HG03432 (cell line): ENCODE results near the gene GTPBP6.
"Not testable (repeated sequence)": the region's sequence is repeated elsewhere in the genome, so short reads cannot be mapped to it uniquely, and the experiment has no call there.

ENCODE experiments used
- ATAC-seq: cut with Tn5 transposase; IDR thresholded peaks from one replicate; pipeline ENCODE4 v1.9.1; 2021; ENCODE audit warnings: mild to moderate bottlenecking, moderate library complexity; ENCODE audit not compliant: unreplicated experiment

GTPBP6 gene

DNA sequence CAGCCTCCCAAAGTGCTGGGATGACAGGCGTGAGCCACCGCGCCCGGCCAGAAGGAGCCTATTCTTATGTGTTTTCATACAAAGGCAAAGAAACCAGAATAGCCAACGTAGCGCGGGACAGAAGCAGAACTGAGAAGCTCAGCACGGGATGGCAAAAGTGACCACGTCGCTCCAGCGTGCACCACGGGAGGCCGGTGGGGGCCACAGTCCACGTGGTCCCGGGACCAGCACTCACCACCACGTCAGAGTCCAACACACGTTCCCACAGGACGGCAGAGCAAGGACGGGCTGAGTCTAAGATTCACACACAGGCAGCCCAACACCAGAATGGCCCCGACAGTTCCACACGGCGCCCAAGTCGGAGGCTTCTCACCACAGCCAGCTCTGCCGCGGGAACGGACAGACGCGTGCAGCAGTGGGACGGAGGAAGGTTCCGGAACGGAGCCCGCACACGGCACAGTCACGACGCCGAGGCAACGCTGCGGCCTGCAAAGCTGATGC lies 18.8 kb upstream of the GTPBP6 start:
- no peak for ATAC-seq

DNA sequence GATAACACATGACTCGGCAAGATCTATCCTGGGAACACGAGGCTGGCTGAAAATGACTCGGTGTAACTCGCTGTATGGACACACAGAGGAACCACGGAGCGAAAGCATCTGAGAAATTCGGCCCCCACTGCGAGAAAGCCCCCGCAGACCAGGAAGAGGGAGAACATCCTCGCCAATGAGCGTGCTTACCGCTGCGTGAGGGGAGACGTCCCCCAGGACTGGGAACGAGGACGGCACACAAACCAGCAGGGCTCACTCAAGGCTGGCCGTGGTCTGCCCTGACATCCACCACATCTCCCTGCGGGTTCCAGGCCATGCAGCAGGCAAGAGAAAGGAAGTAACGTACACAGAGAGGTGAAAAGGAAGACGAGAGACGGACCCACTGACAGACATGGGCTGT lies 17.6 kb upstream of the GTPBP6 start:
- ATAC-seq = no peak

DNA sequence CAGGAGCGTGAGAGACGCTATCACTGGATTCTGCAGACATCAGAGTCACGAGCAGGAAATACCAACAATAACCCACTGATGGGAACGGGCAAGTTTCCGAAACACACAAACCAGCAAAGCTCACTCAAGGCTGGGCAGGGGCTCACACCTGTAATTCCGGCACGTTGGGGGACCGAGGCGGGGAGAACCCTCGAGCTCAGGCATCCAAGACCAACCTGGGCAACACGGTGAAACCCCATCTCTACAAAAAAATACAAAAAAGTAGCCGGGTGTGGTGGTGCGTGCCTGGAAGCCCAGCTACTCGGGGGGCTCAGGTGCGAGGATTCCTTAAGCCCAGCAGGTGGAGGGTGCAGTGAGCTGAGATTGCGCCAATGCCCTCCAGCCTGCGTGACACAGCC lies 17.2 kb upstream of the GTPBP6 start:
- ATAC-seq = no peak

DNA sequence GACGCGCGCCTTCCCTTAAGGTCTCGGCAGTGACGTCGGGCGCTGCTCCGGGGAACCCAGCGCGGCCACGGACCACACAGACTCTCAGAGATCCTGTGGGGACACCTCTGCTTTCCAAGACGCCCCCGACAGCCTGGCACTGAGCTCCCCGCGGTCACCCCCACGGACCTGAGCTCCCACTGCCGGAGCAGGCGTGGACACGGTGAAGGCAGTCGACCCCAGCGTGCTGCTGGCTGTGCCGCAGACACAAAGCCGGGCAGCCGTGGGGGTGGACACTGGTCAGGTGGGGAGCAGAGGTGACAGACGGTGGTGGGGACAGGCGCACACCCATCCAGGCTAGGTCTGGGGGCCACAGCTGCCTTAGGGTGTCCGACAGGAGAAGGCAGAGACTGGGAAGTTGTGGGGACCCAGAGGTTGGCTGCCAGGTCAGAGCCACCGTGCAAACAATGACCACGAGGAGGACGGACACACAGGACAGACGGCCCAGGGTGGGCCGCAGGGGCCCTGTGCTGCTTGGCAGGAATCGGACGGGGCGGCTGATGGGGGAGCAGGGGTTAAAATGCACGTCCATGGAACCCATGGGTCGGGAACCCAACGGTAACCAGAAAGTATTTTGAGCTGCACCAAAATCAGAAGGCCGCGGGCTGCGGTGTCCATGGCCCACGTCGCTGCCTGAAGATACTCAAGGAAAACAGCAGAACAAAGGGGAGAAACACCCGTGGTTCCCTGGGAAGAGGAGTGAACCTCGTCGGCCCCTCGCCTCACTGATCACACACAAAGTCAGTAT lies 16.6 kb upstream of the GTPBP6 start:
- ATAC-seq = no peak

DNA sequence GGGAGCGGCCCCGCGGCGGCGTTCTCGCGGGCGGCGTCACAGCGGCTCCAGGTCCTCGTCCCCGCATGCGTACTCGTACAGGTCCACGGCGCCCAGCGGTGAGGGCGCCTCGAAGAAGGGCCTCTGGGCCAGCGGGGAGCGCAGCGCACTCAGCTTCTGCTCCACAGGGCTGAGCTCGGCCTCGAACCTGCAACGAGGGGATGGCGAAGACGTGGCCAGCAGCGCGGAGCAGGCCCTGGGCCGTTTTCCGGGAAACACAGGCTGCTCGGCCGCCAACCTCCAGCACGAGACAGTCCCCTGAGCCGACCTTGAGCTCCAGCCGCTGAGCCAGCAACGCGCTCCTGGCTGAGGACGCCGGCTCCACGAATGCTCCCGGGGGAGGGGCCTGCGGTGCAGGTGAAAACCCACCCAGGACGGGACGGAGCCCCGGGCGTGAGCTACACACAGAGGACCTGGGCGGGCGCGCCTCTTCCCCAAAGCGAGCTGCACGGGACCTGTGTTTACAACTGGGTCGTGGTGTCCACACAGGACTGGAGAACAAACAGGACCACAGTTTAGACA lies 15.8 kb upstream of the GTPBP6 start:
- ATAC-seq = no peak

DNA sequence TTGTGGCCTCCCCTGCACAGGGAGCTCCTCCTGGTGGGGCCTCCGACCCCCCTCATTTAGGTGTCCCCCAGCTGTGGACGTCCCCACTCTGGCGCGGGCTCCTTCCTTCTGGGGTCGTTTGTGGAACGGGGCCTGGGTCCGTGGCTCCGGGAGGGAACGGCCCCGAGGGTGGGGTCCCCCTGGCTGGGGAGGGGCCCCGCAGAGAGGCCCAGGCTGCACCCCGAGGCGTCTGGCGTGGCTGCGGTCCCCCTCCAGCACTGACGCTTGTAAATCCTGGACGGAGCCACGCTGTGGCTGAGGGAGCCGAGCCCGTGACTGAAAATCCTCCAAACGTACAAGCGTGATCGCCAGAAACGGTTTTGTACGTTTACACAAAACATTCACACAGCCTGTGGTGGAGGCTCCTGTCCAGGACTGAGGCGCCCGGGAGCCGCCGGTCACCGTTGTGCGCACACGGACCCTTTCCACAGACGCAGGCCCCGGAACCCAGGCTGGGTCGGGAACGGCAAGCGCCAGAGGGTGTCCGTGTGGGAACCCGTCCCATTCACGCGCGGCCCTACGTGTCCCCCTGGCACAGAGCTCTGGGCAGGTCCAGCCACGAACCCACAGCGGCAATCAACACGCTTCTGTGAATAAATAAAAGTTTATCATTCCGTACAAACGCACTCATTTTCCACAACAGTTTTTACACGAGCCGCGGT lies 15.2 kb upstream of the GTPBP6 start:
- ATAC-seq = no peak

DNA sequence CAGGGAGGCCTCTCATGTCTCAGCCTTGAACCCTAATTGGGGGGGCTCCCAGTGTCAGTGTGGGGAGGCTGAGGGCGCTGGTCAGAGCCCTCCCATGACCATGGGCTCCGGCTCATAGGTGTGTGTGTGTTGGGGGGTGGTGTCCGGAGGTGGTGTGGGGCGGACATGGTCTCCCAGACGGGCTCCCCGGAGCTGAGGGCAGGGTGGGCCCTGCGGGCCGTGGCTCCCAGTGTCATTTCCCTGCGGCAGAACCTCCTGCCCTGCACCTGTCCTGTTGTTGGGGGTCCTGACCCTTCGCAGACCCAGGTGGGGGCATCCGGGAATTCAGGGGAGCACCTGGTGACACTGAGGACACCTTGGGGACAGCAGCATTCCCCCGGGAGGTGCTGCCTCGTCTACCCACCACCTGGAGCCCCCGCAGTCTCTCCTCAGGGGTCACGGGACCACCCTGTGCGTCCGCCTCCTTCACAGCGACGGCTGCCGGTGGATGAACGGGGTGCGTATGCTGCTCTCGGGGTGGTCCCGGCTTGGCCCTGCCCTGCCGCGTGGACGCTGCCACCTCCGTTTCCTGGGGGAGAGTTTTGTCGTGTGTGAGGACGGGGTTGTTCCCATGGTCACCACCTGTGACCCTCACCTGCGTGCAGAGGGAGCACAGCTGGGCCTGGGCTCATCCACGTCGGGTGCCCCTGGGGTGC lies 14.5 kb upstream of the GTPBP6 start:
- ATAC-seq = no peak

DNA sequence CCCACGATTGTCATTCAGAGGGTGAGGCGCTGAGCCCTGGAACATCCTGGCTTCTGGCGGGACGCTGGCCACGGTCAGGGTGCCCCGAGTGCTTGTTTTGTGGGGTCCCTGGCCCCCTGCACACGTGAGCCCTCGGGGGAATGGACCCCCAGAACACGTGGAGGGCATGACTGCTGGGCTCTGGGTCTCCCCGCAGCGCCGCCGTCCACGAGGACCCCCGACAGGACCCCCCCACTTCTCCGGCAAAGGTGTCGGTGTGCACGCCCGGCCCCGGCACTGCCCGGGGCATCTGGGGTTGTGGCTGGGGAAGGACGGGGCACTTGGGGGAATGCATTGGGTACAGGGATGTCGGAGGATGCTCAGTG lies 13.9 kb upstream of the GTPBP6 start:
- ATAC-seq = no peak

DNA sequence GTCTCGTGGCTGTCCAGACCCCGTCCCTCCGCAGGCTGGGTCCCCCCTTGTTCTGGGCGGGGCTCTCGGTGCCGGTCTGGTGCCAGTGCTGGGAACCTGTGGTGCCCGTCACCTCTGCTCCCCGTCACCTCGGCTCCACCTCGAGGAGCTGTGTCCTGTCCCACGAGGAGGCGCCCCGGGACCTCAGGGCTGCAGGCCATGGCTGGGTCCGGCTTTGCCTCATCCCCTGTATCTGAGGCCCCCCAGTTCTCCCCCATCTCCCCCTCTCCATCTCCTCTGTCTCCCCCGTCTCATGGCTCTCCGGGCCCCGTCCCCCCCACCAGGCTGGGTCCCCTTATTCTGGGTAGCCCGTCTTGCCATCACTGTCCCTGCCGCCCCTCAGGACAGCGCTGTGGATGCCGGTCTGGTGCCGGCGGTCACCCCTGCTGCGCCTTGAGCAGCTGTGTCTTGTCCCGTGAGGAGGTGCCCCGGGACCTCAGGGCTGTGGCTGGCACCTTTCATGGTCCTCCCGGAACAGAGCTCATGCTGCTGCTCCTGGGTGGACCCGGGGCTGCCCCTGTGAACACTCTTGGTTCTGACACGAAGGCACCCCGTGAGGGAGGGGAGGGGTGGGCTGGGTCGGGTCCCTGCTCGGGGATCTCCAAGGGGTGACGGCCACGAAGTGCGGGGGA lies 13.4 kb upstream of the GTPBP6 start:
- ATAC-seq = no peak

DNA sequence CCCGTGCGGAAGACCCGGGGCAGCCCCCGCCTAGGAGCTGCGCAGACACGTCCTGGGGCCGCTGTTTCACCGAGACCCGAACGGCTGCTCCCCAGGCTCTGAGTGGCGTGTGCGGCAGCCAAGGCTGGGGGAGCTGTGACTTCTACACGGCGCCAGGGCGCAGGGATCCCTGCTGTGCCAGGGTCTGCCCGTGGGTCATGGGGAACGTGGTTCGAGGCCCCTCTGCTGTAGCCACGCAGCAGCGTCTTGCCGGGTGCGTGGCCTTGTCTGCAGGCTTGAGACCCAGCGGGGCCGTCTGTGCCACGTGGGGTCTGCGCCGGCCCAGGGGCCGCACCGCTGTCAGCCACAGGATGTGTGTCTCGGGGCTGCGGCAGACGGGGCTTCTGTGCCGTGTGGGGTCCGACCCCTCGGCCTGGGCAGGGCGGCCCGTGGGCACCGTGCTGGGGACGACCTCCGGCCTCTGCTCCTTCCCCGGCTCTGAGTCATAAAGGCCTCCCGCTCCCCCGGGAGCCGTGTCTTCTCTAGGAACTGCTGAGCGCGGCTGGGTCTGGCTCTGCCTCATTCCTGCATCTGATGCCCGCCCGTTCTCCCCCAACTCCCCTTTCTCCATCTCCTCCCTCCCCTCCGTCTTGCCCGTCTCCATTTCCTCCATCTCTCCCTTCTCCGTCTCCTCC lies 12.7 kb upstream of the GTPBP6 start:
- peak; percentile 51 for ATAC-seq

DNA sequence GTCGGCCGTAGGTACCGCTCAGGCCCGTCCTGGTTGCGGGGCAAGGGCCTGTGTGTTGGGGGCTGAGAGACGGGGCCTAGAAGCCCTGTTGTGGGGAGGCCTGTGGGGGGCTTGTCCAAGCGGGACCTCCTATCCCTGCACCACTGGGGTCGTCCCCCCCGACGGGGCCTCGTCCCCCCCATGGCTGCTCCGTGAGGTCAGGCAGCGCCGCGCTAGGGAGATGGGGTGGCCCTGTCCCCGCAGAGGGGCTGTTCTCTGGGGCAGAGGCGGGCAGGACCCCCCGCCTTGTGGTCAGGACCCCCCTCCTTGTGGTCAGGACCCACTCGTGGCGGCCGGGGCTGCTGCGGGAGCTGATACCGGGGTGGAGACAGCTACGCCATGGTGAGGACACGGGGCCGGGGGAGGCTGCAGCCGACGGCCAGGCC lies 12.1 kb upstream of the GTPBP6 start:
- no peak for ATAC-seq

DNA sequence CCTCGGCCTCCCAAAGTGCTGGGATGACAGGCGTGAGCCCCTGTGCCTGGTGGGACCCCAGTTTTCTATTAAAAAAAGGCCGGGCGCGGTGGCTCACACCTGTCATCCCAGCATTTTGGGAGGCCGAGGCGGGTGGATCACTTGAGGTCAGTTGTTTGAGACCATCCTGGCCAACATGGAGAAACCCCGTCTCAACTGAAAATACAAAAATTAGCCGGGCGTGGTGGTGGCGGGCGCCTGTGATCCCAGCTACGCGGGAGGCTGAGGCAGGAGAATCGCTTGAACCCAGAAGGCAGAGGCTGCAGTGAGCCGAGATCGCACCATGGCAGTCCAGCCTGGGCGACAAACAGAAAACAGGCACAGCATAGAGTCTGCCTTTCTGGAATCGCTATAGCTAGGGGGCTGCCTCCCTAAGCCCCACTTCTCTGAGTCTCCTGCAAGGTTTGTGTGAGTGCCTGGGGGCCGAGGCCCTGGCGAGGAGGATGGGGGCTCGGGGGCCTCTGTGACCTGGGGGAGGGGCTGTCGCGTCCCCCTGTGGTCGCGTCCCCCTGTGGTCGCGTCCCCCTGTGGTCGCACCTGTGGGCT lies 11.6 kb upstream of the GTPBP6 start:
- not testable (repeated sequence) for ATAC-seq

DNA sequence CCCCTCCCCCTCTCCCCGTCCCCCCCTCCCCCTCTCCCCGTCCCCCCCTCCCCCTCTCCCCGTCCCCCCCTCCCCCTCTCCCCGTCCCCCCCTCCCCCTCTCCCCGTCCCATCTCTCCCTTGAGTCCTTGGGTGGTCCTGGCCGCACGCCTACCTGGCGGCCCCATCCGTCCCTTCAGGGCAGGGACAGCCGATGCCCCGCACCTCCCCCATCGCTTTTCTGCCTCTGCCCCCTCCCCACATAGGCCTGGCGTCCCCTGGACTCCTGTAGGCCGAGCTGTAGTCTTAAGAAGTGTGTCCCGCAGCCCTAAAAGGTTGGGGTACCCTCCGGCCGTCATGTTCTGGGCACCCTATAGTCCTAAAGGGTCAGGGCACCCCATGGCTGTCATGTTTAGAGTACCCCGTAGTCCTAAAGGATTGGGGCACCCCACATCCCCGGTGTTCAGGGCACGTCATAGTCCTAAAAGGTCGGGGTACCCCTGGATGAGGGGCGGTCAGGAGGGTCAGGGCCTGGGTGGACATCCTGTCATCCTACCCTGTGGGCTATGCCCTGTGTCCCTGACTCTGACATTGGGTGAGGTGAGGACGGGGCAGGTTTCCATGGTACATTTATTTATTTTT lies 10.8 kb upstream of the GTPBP6 start:
- ATAC-seq = no peak

DNA sequence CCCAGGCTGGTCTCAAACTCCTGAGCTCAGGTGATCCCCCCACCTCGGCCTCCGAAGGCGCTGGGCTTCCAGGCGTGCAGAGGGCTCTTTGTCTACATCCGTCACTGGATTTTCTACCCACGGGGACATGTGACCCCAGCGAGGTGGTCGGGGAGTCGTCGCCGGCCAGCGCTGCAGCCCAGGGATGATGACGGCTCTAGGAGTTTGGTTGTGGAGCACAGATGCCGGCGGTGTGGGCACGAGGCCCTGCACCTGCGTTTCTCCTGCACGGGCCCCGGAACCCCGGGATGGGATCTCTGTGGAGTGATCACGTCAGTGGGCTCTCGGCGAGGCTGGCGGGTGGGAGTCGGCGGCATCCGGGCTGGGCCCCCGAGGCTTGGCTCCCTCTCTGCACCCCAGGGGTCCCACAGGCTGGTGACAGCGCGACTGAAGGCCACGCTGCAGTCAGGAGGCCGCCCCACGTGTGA lies 9.1 kb upstream of the GTPBP6 start:
- ATAC-seq = no peak

DNA sequence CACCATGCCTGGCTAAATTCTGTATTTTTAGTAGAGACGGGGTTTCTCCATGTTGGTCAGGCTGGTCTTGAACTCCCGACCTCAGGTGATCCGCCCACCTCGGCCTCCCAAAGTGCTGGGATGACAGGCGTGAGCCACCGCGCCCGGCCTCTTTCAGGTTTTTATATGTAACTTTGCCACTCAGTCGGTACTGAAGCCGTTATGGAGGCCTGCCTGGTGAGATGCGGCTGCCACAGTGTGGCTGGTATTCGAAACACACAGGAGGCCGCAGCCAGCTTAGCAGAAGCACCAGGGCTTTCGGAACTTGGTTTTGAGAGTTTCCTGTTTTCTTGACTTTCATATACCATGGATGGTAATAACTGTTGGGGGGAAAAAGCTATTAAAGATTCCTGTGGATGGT lies 6.1 kb upstream of the GTPBP6 start:
- ATAC-seq = not testable (repeated sequence)

DNA sequence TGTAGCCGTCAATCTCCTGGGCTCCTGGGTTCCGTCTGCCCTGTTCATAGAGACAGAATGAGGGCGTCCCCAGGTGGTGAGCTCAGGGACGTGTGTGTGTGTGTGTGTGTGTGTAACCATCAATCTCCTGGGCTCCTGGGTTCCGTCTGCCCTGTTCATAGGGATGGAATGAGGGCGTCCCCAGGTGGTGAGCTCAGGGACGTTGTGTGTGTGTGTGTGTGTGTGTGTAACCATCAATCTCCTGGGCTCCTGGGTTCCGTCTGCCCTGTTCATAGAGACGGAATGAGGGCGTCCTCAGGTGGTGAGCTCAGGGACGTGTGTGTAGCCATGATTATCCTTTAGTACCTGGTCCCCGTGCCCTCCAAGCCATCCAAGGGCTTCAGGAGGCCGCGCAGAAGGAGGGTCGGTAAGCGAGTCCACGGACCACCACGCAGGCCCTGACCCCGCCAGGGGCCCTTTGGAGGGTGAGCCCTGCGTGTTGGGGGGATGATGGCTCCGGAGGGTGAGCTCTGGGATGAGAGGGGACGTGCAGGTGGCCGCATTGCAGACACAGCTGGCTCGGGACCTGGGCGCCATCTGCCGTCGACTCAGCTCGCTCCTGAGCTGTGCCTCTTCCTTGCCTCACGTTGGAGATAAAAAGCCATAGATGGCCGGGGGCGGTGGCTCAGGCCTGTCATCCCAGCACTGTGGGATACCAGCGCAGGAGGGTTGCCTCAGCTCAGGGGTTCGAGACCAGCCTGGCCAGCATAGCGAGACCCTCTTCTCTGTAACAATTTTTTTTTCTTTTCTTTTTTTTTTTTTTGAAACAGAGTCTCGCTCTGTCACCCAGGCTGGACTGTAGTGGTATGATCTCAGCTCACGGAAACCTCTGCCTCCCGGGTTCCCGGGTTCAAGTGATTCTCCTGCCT lies 5.4 kb upstream of the GTPBP6 start:
- ATAC-seq = no peak

DNA sequence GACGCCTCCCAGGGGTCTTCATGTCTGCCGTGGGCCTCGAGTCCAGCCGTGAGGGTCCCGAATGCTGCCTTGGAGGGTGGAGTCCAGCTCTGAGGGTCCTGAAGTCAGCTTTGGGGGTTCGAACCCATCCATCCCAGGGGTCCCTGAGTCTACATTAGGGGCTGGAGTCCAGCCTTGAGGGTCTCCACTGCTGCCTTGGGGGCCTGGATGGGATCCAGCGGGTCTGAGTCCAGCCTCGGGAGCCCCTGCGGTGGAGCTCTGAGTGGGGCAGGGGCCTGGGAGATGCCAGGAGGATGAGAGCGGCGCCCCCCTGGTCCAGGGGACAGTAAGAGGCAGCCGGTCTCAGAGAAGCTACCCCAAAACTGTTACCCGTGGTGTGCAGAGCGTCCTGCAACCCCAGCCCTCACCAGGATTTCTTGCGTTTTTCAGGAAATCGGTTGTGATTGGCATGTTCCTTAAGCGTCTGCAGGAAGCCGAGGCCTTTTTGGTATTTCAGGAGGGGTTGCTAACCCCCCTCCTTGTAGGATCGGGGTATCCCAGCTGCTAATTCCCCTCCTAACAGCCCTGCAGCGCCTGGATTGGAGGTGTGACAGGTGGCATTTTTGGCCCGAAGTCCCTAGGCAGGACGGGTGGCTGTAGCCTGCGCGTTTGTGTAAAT lies 1.7 kb upstream of the GTPBP6 start:
- ATAC-seq = no peak

DNA sequence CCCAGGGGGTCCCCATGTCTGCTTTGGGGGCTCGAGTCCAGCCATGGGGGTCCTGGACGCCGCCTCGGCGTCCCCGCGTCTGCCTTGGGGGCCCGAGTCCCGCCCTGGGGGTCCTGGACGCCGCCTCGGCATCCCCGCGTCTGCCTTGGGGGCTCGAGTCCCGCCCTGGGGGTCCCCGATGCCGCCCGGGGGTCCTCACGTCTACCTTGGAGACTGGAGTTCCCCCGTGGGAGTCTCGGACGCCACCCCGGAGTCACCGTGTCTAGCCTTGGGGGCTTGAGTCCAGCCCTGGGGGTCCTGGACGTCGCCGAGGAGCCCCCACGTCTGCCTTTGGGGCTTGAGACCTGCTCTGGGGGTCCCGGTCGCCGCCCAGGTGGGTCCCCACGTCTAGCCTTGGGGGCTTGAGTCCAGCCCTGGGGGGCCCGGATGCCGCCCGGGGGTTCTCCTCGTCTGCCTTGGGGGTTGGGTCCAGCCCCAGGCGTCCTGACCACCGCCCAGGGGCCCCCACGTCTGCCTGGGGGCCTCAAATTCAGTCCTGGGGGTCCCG lies 1.1 kb upstream of the GTPBP6 start:
- no peak for ATAC-seq
